HG03457 (cell line): ENCODE measurements around the gene ECEL1.

Source experiments
- ATAC-seq: cut with Tn5 transposase; IDR thresholded peaks from one replicate; pipeline ENCODE4 v1.9.1; 2021; ENCODE audit warnings: moderate number of reproducible peaks; ENCODE audit not compliant: unreplicated experiment

The ECEL1 gene

DNA sequence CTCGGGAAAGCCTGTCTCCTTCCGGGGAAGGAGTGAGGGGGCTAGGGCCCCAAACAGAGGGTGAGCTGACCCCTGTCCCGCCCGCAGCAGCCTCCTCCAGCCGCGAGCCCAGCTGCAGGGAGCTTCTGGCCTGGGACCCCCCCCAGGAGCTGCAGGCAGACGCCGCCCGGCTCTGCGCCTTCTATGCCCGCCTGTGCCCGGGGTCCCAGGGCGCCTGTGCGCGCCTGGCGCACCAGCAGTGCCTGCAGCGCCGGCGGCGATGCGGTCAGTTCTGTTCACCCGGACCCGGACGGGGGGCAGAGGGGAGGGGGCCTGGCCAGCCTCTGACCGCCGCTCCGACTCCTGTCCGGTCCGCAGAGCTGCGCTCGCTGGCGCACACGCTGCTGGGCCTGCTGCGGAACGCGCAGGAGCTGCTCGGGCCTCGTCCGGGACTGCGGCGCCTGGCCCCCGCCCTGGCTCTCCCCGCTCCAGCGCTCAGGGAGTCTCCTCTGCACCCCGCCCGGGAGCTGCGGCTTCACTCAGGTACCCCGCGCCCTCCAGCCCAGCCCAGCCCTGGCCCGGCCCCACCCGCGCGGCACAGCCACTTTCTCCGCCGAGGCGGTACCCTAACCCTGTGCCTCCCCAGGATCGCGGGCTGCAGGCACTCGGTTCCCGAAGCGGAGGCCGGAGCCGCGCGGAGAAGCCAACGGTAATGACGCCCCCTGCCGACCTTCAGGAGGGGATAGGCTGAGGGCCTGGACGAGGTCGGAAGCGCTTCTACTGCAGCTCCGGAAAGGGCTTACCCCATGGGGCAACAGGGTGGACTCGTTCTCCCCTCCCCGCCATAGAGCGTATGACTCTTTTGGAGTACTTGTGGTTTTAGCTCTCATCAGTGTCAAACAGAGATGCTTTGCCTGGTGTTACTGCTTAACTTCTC lies 36.3 kb upstream of the ECEL1 start:
- no peak for ATAC-seq

DNA sequence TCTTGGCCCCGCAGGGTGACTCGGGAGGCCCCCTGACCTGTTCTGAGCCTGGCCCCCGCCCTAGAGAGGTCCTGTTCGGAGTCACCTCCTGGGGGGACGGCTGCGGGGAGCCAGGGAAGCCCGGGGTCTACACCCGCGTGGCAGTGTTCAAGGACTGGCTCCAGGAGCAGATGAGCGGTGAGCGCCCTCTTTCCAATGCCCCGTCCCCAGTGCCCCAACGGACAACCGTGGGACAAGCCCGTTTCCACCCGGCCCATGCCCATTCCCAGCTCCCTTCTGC lies 35.7 kb upstream of the ECEL1 start:
- ATAC-seq, result no peak

DNA sequence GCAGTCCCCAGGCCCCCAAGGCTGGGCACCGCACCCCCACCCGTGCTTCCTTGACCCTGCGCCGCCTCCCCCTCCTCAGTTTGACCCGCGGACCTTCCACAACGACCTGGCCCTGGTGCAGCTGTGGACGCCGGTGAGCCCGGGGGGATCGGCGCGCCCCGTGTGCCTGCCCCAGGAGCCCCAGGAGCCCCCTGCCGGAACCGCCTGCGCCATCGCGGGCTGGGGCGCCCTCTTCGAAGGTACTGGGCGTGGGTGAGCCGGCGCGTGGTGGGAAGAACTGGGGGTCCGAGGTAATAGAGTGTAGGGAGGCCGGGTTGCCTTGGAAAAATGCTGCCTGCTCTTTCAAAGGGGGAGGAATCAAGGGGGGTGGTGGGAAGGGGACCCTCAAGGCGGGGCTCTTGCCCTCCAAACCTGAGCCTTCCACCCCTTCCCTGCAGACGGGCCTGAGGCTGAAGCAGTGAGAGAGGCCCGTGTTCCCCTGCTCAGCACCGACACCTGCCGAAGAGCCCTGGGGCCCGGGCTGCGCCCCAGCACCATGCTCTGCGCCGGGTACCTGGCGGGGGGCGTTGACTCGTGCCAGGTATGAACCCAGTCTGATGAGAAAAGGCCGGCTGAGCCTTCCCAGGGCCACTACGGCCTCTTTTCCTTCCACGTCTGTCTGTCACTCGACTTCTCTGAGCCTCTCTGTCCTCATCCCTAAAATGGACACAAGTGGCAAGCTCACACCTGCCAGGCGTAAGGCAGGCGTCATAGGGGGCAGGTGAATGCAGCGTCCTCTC lies 35.2 kb upstream of the ECEL1 start:
- no peak for ATAC-seq

DNA sequence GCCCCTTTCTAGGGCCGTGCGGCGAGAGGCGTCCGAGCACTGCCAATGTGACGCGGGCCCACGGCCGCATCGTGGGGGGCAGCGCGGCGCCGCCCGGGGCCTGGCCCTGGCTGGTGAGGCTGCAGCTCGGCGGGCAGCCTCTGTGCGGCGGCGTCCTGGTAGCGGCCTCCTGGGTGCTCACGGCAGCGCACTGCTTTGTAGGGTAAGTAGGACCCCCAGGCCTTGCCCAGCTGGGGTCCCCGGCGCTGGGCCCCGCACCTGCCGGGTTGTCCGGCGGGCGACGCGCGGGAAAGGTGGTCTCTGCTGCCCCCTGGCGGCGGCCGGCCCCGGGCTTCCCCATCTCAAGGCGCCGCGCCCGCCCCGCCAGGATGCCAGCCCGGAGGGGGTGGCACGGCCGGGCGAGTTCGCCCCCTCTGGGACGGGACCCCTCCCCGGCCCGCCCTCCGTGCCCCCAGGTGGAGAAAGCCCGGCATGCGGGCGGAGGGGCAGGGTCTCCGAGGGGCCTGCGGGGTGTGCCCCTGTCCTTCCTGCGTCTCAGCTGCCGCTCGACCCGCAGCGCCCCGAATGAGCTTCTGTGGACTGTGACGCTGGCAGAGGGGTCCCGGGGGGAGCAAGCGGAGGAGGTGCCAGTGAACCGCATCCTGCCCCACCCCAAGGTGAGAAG lies 34.5 kb upstream of the ECEL1 start:
- no peak for ATAC-seq

DNA sequence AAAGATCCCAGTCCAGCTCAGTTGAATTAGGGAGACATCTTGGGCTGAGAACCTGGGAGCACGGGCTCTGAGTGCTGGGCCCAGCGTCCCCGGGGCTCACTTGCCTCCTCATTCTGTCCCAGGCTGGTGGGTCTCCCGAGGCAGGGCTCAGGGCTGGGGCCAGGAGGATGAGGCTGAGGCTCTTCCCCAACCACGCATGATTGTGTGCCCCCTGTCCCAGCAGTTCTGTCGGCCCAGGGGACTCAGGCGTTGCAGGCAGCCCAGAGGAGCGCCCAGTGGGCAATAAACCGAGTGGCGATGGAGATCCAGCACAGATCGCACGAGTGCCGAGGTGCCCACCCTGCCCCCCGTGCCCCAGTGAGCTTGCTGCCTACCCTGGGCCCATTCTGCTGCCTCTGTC lies 33.5 kb upstream of the ECEL1 start:
- no peak for ATAC-seq

DNA sequence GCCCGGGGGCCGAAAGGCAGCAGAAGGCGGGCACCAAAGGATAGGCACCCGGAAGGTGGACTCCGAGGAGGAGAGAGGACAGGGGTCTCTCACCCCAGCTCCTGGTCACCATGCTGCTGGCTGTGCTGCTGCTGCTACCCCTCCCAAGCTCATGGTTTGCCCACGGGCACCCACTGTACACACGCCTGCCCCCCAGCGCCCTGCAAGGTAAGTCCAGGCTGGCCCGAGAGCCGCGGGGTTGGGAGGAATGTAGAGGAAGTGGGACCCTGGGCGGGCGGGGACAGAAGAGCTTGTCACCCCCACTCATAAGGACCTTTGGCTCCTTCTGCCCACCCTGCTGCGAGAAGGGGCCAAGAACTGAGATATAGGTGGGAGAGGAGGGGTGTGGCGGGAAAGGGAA lies 32.9 kb upstream of the ECEL1 start:
- ATAC-seq, result no peak

DNA sequence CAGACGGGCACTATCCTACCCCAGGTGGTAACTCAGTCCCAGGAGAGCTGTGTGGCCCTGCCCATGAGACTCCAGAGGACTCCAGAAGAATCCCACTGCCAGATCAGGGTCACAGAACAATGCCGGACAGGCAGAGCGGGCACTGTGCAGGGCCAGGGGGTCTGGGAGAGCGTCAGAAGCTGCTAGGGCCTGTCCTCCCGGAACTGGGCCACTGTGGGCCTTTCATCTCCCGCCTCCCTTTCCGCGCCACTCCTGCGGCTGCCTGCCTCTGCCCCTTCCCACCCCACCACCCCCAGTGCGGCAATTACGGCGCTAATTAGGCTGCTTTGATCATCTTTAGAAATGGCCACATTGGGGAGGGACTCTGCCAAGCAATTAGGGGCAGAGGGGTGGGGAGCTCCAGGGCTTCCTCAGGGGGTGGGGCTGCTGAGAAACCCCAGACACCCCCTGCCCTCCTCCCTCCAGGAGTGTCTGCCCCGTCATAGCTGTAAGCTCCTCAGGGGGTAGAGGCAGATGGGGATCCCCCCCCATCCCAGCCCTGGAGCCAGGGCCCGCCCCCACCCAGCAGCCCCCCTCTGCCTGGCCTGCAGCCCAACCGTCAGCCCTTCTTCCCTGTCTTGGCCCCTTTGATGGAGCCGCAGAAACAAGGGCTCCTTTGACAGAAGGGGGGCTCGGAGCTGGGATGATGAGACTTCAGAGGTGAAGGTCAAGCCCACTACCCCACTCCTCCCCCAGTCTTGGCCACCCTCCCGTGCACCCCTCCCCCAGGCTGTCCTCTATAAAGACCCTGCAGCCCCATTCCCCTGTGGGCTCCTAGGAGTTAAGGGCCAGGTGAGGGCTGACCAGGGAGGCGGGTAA lies 32.2 kb upstream of the ECEL1 start, which contains the start of gene PRSS56:
TSS of gene PRSS56 (plus strand) at position 808 of the 858 bp plus-strand sequence. CDS start 211 bp downstream, outside the sequence.
- ATAC-seq, result no peak

DNA sequence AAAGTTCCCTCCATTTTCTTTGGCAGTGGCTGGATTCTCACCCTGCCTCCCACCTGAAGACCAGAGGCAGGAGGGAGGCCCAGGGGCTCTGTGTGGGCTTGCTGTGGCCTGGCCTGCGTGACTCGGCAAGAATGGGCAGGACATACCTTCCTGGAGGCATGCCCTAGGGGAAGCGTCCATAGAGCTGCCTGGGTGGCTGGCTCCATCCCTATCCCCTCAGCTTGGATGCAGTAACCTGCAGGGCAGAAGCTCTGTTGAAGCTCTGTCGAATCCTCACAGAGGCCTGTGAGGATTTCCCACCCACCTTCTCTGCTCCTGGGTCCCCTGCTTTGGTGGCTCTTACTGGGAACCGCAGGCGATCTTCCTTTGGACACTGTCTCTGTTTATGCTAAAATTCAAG lies 31.2 kb upstream of the ECEL1 start:
- no peak for ATAC-seq

DNA sequence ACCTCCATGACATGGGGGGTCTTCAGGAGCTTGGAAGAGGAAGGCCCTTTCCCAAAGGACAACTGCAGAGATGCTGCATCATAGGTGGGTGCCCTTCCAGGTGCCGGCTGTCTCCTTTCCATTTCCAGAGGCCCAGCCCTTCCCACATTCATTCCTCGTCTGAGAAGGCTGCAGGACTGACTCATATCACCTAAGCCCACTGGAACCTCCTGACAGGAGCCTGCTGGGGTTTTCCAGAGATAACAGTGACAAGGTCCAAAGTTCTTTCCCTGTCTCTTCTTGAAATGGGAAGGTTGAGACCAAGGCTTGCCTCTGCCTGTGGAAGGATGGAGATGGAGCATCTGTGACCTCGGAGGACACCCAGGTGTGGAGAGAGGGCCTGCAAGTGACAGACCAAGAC lies 28.9 kb upstream of the ECEL1 start:
- no peak for ATAC-seq

DNA sequence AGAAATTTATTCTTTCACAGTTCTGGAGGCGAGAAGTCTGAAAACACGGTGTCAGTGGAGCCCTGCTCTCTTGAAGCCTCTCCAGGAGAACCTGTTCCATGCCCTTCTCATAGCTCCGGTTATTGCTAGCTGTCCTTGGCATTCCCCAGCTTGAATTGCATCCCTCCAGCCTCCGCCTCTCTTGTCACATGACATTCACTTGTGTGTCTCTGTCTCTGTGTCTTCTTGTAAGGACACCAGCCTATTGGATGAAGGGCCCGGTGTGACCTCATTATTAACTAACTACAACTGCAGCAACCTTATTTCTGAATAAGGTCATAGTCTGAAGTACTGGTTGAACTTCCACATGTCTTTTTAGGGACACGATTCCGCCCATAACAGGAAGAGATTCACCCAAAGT lies 28.0 kb upstream of the ECEL1 start:
- no peak for ATAC-seq

DNA sequence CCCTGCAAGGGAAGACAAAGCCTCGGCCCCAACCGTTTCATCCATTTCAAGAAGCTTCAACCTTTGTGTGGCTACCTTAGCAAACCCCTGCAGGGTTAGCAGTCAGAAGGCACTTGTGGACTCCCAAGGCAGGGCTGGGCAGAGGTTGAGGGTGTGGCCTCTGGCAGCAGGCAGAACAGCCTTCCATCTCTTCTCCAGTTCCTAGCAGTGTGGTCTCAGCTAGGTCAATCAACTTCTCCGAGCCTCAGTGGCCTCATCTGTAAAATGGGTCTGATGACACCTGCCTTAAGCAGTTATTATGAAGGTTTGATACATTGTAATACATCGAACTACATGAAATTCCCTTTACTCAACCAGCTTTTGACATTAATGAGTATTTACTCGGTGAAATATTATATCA lies 25.7 kb upstream of the ECEL1 start:
- ATAC-seq, result no peak

DNA sequence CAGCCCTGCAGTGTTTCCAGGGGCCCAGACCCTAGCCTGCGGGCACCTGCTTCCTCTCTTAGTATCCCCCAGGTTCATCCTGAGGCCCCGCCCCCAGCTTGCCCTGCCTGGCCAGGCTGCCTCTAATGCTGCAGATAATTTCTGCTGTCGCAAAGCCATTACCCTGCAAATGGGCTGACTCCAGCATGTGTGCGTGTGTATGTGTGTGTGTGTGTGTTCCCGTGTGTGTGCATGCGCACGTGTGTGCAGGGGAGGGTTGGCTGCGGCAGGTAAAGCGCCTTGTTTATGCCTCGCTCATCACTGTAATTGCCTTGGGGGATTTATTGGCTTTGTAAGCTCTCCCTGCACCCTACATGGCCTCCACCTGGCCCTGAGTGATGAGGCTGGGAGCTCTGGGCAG lies 25.0 kb upstream of the ECEL1 start:
- no peak for ATAC-seq

DNA sequence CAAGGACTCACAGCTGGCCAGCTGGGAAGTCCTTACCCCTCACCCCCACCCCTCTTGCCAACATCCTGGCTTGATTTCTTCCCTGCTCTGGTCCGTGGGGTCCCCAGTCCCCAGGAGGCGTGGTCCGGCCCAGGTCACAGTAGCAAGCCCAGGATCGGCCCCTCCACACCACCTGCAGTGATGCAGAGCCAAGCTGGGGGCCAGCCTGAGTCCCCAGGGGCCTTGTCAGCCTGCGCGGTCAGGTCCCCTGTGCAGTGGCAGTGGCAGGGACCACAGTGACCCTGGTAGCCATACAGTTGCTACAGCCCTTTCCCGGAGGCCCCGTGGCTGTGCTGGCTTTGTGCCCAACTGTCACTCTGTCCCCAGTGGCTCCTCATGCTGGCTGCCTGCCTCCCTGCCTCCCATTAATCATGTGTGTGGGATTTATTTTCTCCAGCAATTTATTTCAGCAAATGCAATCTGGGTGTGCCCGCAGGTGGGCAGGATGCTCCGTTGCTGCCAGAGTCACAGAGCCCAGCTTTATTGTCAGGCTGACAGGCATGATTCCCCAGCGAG lies 23.8 kb upstream of the ECEL1 start:
- no peak for ATAC-seq

DNA sequence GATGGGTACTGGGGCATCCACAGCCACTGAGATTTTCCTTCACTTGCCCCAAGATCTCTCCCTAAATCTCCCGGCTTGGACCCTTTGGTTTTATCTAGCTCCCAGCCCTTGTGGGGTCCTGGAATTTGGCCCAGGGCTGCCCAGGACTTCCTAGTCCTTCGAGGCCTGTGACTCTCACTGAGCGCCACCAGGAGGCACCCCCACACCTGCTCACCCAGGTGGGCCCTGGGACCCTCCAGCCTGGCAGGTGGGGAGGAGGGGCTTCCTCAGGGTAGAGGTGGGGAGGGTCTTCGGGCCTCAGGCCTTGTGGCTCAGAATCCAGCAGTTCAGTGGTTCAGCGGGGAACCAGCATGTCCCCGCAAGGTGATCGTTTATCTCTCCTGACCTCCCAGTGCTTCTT lies 20.6 kb upstream of the ECEL1 start:
- ATAC-seq, result no peak

DNA sequence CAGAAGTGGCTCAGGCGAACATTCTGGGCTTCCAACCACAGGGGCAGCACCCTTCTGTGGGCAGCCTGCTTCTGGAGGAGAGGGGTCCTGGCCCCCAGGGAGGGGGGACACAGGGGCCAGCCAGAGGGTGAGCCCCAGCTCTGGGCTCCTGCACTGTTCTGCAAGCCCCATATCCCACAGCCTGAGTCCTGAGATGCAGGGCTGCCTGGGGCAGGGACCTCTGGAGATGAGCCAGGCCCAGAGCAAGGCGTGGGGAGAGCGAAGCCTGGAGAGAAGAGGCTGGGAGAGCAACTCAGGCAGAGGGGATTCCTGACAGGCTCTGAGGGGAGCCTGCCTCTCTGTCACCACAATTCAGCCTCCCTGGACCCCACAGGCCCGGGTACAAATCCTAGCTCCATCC lies 19.1 kb upstream of the ECEL1 start:
- ATAC-seq, result no peak

DNA sequence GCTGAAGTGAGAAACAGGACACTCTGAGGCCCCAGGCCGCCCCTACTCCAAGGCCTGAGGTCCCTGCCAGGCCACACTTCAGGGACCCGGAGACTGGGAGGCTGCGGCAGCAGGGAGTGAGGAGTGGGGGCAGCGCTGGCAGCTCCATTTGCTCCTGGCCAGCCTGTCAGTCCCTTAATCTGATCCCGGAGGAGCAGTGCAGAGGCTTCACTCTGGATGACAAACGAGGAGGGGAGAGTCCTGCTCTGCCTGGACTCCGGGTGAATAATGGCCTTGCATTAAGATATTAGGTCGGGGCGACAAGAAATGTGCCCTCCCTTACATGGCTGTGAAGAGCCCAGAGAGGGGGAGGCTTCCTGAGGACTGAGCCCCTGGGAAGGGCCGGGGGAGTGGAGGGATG lies 18.2 kb upstream of the ECEL1 start:
- ATAC-seq, result no peak

DNA sequence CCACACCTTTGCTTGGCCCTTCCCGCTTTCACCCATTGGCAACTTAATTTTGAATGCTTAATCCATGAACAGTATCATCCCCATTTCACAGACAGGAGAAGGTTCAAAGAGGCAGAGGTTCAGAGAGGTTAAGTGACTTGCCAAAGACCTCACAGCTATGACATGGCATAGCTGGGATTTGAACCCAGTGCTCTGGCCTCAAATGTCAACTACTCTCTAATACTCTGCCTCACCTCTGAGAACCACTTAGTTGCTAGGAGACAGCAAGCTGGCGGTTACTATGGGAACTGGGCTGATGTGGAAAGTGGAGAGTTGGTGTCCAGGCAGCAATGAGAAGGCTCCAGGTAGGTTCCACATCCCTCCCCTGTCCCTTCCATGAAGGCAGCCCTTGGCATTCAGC lies 16.8 kb upstream of the ECEL1 start:
- no peak for ATAC-seq

DNA sequence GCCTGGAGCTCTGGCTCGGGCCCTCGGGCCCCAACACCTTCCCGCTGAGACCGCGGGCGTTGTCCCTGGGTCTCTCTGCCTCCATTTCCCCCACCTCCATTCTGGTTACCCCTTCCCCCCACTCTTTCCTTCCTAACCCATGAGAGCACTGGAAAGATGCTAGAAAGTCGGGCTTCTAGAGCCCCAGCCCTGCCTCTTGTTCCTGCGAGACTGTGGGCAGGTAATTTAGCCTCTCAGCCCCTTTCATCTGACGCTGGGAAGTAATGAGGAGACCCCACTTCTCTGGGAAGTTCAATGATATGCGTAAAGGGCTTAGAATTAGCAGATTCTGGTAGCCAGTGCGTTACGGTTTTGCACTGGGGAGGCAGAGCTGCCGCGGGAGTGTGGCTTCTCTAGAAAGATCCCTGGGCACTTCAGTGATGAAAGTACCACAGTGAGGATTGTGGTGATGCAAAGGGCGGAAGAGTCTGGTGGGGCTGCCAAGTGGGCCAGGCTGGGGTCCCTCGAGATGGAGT lies 16.2 kb upstream of the ECEL1 start:
- no peak for ATAC-seq

DNA sequence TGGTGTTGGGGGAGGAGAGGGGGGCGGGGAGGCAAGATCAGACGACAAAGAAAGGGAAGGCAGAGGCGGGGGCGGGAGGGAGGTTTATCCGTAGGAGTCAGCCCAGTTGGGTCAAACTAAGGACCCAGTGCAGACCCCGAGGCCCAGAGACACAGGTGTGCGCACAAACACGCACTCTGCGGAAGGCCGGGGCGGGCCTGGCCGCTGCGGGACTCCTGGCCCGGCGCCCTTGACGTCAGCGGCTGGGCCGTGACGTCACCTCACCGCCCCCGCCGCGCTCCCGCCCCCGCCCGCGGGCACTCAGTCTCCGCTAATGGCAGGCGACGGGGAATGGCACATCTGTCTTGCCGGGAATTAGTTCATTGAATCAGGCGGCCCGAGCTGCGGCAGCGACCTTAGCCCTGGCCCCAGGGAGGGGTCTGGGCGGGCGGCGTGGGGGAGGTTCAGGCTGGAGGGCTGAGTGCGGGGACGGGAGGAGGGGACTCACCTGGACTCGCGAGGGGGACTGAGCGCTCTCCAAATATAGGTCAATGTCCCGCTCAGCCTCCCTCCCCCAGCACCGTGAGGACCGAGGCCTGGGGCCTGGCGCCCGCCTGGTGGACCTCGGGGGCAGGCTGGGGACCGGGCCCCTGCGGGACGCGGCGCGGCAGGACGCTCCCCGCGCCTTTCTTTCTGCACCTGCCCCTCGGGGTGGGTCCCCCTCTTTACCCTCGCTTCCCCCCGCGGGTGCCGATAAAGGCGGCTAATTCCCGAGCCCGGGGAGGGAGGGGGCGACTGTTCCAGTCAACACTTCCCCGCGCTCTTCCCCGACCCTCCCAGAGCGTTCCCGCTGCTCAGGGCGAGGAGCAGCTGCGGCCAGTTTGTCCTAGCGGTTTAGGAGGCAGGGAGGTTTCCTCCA lies 15.5 kb upstream of the ECEL1 start:
- no peak for ATAC-seq
